H1 (cell line): ENCODE data around the gene BPIFB6. TPM values are rescaled to one million over a fixed set of nuclear protein-coding genes. Genes with fewer than 3 reads are reported as not detected.
A peak's percentile ranks its signal among the peaks of the same experiment; 100 is the strongest.

ENCODE experiments used
- CTCF ChIA-PET: fragments of 300-600 bp; sonication (Branson Sonifier 250); formaldehyde crosslinking; loops from one replicate; lab custom pipeline; 2021; ENCODE audit not compliant: partially characterized antibody; lab: Charles Lee
- POLR2A ChIA-PET: fragments of 300-600 bp; sonication (Branson Sonifier 250); formaldehyde crosslinking; loops from one replicate; lab custom pipeline; 2021; ENCODE audit warnings: inconsistent platforms; ENCODE audit not compliant: partially characterized antibody; lab: Charles Lee
- DNase-seq, 2 experiments: peaks; one replicate each; pipeline versions ENCODE4 v3.0.0 to v3.0.0-alpha.2; 2010 to 2022; ENCODE audit warnings: low spot score in 2 of 2, low read depth in 1 of 2, mixed read lengths in 1 of 2
- FAIRE-seq: peaks from 2 replicates; lab custom pipeline; 2011; peaks lifted over from hg19 to GRCh38; lab: Jason Lieb, UNC
- H2AFZ ChIP-seq: 2 replicates; pipeline ENCODE4 v1.8.1; 2012; ENCODE audit warnings: low read length, inconsistent platforms
- H2AK5ac ChIP-seq: 2 replicates; pipeline ENCODE4 v1.6.1; 2013; ENCODE audit warnings: low read depth, low read length
- H2BK120ac ChIP-seq: replicated peaks from 2 replicates; pipeline ENCODE3; 2013; ENCODE audit warnings: low read depth, low read length, inconsistent platforms
- H2BK12ac ChIP-seq: 2 replicates; pipeline ENCODE4 v1.6.1; 2013; ENCODE audit warnings: low read depth, low read length
- H2BK15ac ChIP-seq: 2 replicates; pipeline ENCODE4 v1.6.1; 2013; ENCODE audit warnings: low read length
- H2BK20ac ChIP-seq: 2 replicates; pipeline ENCODE4 v1.6.1; 2013; ENCODE audit warnings: low read length
- H2BK5ac ChIP-seq: 2 replicates; pipeline ENCODE4 v1.6.1; 2013; ENCODE audit warnings: low read depth, low read length
- H3K14ac ChIP-seq: 2 replicates; pipeline ENCODE4 v1.6.1; 2013; ENCODE audit warnings: inconsistent platforms; ENCODE audit not compliant: insufficient read length
- H3K18ac ChIP-seq: 2 replicates; pipeline ENCODE4 v1.6.1; 2013; ENCODE audit warnings: low read length; ENCODE audit errors: extremely low read depth
- H3K23ac ChIP-seq: 2 replicates; pipeline ENCODE4 v1.6.1; 2013; ENCODE audit warnings: inconsistent platforms; ENCODE audit not compliant: insufficient read length
- H3K23me2 ChIP-seq: 2 replicates; pipeline ENCODE4 v1.6.1; 2013; ENCODE audit warnings: low read depth, low read length
- H3K27ac ChIP-seq: 2 replicates; pipeline ENCODE4 v1.6.1; 2011; ENCODE audit warnings: low read depth, low read length, inconsistent platforms
- H3K27me3 ChIP-seq, 4 experiments: replicated peaks in 1 of 4; 1 replicate in 1 of 4; 2 replicates in 3 of 4; pipeline versions ENCODE4 v1.6.1 to v1.8.1; 2011 to 2013; ENCODE audit warnings: low read length in 3 of 4, mild to moderate bottlenecking in 3 of 4, inconsistent platforms in 2 of 4, mixed read lengths in 2 of 4, moderate library complexity in 1 of 4; ENCODE audit not compliant: control insufficient read depth in 3 of 4, insufficient read depth in 3 of 4; ENCODE audit errors: extremely low read depth in 1 of 4
- H3K36me3 ChIP-seq, 4 experiments: 2 replicates each; pipeline versions ENCODE4 v1.6.1 to v1.8.1; 2011 to 2013; ENCODE audit warnings: mild to moderate bottlenecking in 4 of 4, low read length in 3 of 4, moderate library complexity in 2 of 4, control low read depth in 1 of 4, inconsistent platforms in 1 of 4; ENCODE audit not compliant: insufficient read depth in 4 of 4, control insufficient read depth in 2 of 4
- H3K4ac ChIP-seq: replicated peaks from 2 replicates; pipeline ENCODE3; 2013; ENCODE audit warnings: low read length, low read depth, mixed read lengths, inconsistent platforms; ENCODE audit not compliant: insufficient read length
- H3K4me1 ChIP-seq, 4 experiments: replicated peaks in 1 of 4; 1 replicate in 1 of 4; 2 replicates in 3 of 4; pipeline versions ENCODE4 v1.6.1 to v1.8.1; 2011 to 2013; ENCODE audit warnings: low read length in 3 of 4, inconsistent platforms in 2 of 4, mixed read lengths in 1 of 4; ENCODE audit not compliant: insufficient read depth in 4 of 4, control insufficient read depth in 3 of 4
- H3K4me2 ChIP-seq, 2 experiments: 2 replicates each; pipeline versions ENCODE4 v1.6.1 to v1.8.1; 2011 to 2013; ENCODE audit warnings: low read depth in 2 of 2, low read length in 2 of 2, control low read depth in 1 of 2, inconsistent platforms in 1 of 2, mild to moderate bottlenecking in 1 of 2; ENCODE audit not compliant: insufficient read depth in 1 of 2
- H3K4me3 ChIP-seq, 4 experiments: fragments of 200-600, 300-600 bp in 1 of 4; sonication (generic), shearing (Covaris generic), sonication (Bioruptor Twin) in 1 of 4; 2 replicates each; pipeline versions ENCODE4 v1.5.1 to v1.8.1; 2011 to 2016; ENCODE audit warnings: low read length in 4 of 4, low read depth in 3 of 4, control low read depth in 2 of 4, inconsistent platforms in 2 of 4, mild to moderate bottlenecking in 2 of 4, mixed read lengths in 1 of 4, moderate library complexity in 1 of 4; ENCODE audit not compliant: insufficient read depth in 2 of 4; ENCODE audit errors: extremely low read depth in 1 of 4
- H3K56ac ChIP-seq: replicated peaks from 2 replicates; pipeline ENCODE3; 2013; ENCODE audit warnings: low read depth, mild to moderate bottlenecking, mixed read lengths, low read length, inconsistent platforms; ENCODE audit not compliant: insufficient read length
- H3K79me1 ChIP-seq: 2 replicates; pipeline ENCODE4 v1.6.1; 2013; ENCODE audit warnings: low read depth, low read length, control low read depth
- H3K79me2 ChIP-seq, 2 experiments: 2 replicates each; pipeline versions ENCODE4 v1.6.1 to v1.8.1; 2012 to 2013; ENCODE audit warnings: low read length in 2 of 2, mild to moderate bottlenecking in 2 of 2, inconsistent platforms in 1 of 2; ENCODE audit not compliant: insufficient read depth in 2 of 2, control insufficient read depth in 1 of 2
- H3K9ac ChIP-seq, 4 experiments: replicated peaks in 1 of 4; 1 replicate in 1 of 4; 2 replicates in 3 of 4; pipeline versions ENCODE4 v1.6.1 to v1.8.1; 2011 to 2013; ENCODE audit warnings: low read depth in 3 of 4, low read length in 3 of 4, control low read depth in 2 of 4, mild to moderate bottlenecking in 2 of 4, moderate library complexity in 2 of 4, inconsistent platforms in 1 of 4; ENCODE audit errors: extremely low read depth in 1 of 4
- H3K9me3 ChIP-seq, 2 experiments: 2 replicates each; pipeline versions ENCODE4 v1.6.1 to v1.8.1; 2012 to 2013; ENCODE audit warnings: mild to moderate bottlenecking in 2 of 2, moderate library complexity in 2 of 2, control low read depth in 1 of 2, inconsistent platforms in 1 of 2, low read depth in 1 of 2, low read length in 1 of 2, mixed read lengths in 1 of 2; ENCODE audit not compliant: insufficient read depth in 2 of 2
- H4K20me1 ChIP-seq, 2 experiments: replicated peaks in 1 of 2; 2 replicates each; pipeline versions ENCODE3 to v1.8.1; 2011 to 2013; ENCODE audit warnings: inconsistent platforms in 2 of 2, low read length in 2 of 2, mild to moderate bottlenecking in 1 of 2; ENCODE audit not compliant: insufficient read depth in 2 of 2, control insufficient read depth in 1 of 2
- H4K5ac ChIP-seq: 2 replicates; pipeline ENCODE4 v1.6.1; 2013; ENCODE audit warnings: low read length, low read depth, mixed read lengths, inconsistent platforms; ENCODE audit not compliant: insufficient read length
- H4K8ac ChIP-seq: 2 replicates; pipeline ENCODE4 v1.8.0; 2013; ENCODE audit warnings: mild to moderate bottlenecking, moderate library complexity, low read length, inconsistent platforms; ENCODE audit not compliant: insufficient read depth; ENCODE audit errors: extremely low read depth
- H4K91ac ChIP-seq: replicated peaks from 2 replicates; pipeline ENCODE3; 2013; ENCODE audit warnings: low read length, mixed read lengths, inconsistent platforms; ENCODE audit not compliant: insufficient read length
- CTCF ChIP-seq, 3 experiments: IDR thresholded peaks; 1 replicate in 2 of 3; 2 replicates in 1 of 3; pipeline versions ENCODE4 v1.5.1 to v1.6.1; 2011; ENCODE audit warnings: low read length in 3 of 3, mild to moderate bottlenecking in 3 of 3, inconsistent platforms in 2 of 3, low read depth in 1 of 3, moderate library complexity in 1 of 3; ENCODE audit not compliant: insufficient read depth in 1 of 3; ENCODE audit errors: control extremely low read depth in 1 of 3
- EZH2 ChIP-seq: fragments of 200-600 bp; sonication (generic); IDR thresholded peaks from 2 replicates; pipeline ENCODE4 v1.7.1; 2012; ENCODE audit warnings: low read depth, mild to moderate bottlenecking, moderate library complexity, low read length, inconsistent platforms; ENCODE audit not compliant: severe bottlenecking
- KDM5A ChIP-seq: fragments of 200-600 bp; IDR thresholded peaks from 2 replicates; pipeline ENCODE4 v1.7.1; 2012; ENCODE audit warnings: mild to moderate bottlenecking, low read length, inconsistent platforms, mixed read lengths
- POLR2AphosphoS5 ChIP-seq: IDR thresholded peaks from 2 replicates; pipeline ENCODE4 v1.6.1; 2011; ENCODE audit warnings: low read depth, low read length
- RAD21 ChIP-seq, 2 experiments: IDR thresholded peaks in 1 of 2; conservative IDR thresholded peaks in 1 of 2; 2 replicates each; pipeline ENCODE4 v1.6.1; 2011; ENCODE audit warnings: low read depth in 2 of 2, low read length in 2 of 2, improper control_type of control experiment in 1 of 2, inconsistent platforms in 1 of 2, mild to moderate bottlenecking in 1 of 2, moderate library complexity in 1 of 2
- RBBP5 ChIP-seq: IDR thresholded peaks from 2 replicates; pipeline ENCODE4 v1.7.1; 2012; ENCODE audit warnings: low read depth, mild to moderate bottlenecking, inconsistent platforms, low read length, moderate library complexity, borderline replicate concordance
- SRF ChIP-seq: IDR thresholded peaks from 2 replicates; pipeline ENCODE4 v1.6.1; 2011; ENCODE audit warnings: mild to moderate bottlenecking, low read depth, low read length, moderate library complexity
- WGBS, 2 experiments: shearing (Covaris generic) in 1 of 2; methylation state at CpG; one replicate each; pipeline versions ENCODE4 v1.1.6 to v1.1.7; 2013 to 2015; ENCODE audit warnings: low lambda C conversion rate in 2 of 2, mixed read lengths in 2 of 2, inconsistent platforms in 1 of 2, low coverage in 1 of 2, missing lambda C conversion rate in 1 of 2; ENCODE audit not compliant: insufficient replicate concordance in 2 of 2, insufficient coverage in 1 of 2, insufficient read length in 1 of 2; ENCODE audit errors: extremely low coverage in 1 of 2, missing lambda C conversion rate in 1 of 2; 5-methylcytosine and 5-hydroxymethylcytosine counted together
- polyA plus RNA-seq, 7 experiments: library from polyadenylated mRNA; depleted of rRNA in 3 of 7; stranded (reverse) in 5 of 7; unstranded in 2 of 7; fragments of >200 nt in 5 of 7; fragments of 200-250 nt in 2 of 7; gene quantifications; 1 replicate in 5 of 7; 2 replicates in 1 of 7; 4 replicates in 1 of 7; pipeline versions ENCODE4 v1.2.1 to v1.2.3, GENCODE V29; 2011 to 2013; ENCODE audit warnings: missing spikeins in 2 of 7, mixed read lengths in 2 of 7
- total RNA-seq: library from RNA; stranded (reverse); fragmentation: NEBNext Ultra II Directional; extraction: Animal tissue kit (Norgen Biotek cat#: 25700); gene quantifications from 2 replicates; pipeline ENCODE4 v1.2.1, GENCODE V29; 2021

BPIFB6 gene
- total and polyA plus RNA-seq, 2 of the 8 experiments (the other 6 are each of a cell fraction or from before 2014, with no cell fraction given), result not detected

GRCh38 chr20:33007376-33008335 is 23.8 kb upstream of the BPIFB6 start, which contains the start of gene BPIFB2:
Gene BPIFB2 (plus strand): TSS chr20:33007704. CDS start chr20:33008575, 871 bp downstream.
- POLR2A ChIA-PET, result no interaction called here
- H2BK120ac ChIP-seq, result no peak within 1 kb of the TSS
- no peaks in the 10 kb centered on the region for H3K79me2 ChIP-seq
- H2BK12ac ChIP-seq, result no peak within 1 kb of the TSS
- peak within 1 kb of the TSS; percentile 87 for H3K23ac ChIP-seq
- DNase-seq, result no peak
- no peak within 1 kb of the TSS for H3K18ac ChIP-seq
- H3K79me1 ChIP-seq, result no peaks in the 10 kb centered on the region
- no peak within 1 kb of the TSS for H3K56ac ChIP-seq
- 74% methylated on average over 10 of the region's 11 CpGs; no CpG with 5 or more reads in 1 of the 2 experiments for WGBS, 2 experiments
- H3K23me2 ChIP-seq, result no peaks in the 10 kb centered on the region
- no peak within 1 kb of the TSS; the same call in 1 of the 2 replicates for H4K8ac ChIP-seq
- H3K4ac ChIP-seq, result no peak within 1 kb of the TSS
- no peak within 1 kb of the TSS for H4K91ac ChIP-seq
- CTCF ChIA-PET, result interaction anchor here (1.1 to 9.1 kb wide), 7 partner anchors 9 to 113 kb away, joined by 3 to 86 read pairs (median 5); no protein-coding TSS in a partner anchor
- 0 out of 4 replicates have a peak, but pooled peaks cover 0 to 2% of the 10 kb centered on the region in 2 experiments for H3K9me3 ChIP-seq
- H2BK20ac ChIP-seq, result no peak within 1 kb of the TSS; the same call in 1 of the 2 replicates
- H3K14ac ChIP-seq, result no peak within 1 kb of the TSS
- no peak within 1 kb of the TSS for H2AK5ac ChIP-seq
- no peaks in the 10 kb centered on the region for H3K27me3 ChIP-seq
- no peak within 1 kb of the TSS for H3K27ac ChIP-seq
- FAIRE-seq, result no peak
- H3K36me3 ChIP-seq, result no peaks in the 10 kb centered on the region
- no peak within 1 kb of the TSS for H4K5ac ChIP-seq
- H2BK15ac ChIP-seq, result no peak within 1 kb of the TSS
- no peak within 1 kb of the TSS for H3K4me3 ChIP-seq
- H3K4me2 ChIP-seq, result no peak within 1 kb of the TSS
- peak within 1 kb of the TSS; percentile 75; the same call in 1 of the 2 replicates for H2BK5ac ChIP-seq
- no peak within 1 kb of the TSS for H2AFZ ChIP-seq
- H3K9ac ChIP-seq, result no peak within 1 kb of the TSS
- H4K20me1 ChIP-seq, result no peaks in the 10 kb centered on the region
- H3K4me1 ChIP-seq, result no peaks in the 10 kb centered on the region; a peak in 1 of 7 replicates
- TF ChIP-seq POLR2AphosphoS5, result no peak
- TF ChIP-seq EZH2, result no peak
- no peak for TF ChIP-seq RAD21 (IDR thresholded peaks at IDR 0.05 in 1 of 2, conservative IDR thresholded peaks at IDR 0.05 in 1 of 2; ENCODE audit: low read depth in 2 of 2, low read length in 2 of 2)
- no peak for TF ChIP-seq CTCF (IDR thresholded peaks at IDR 0.05; ENCODE audit: control extremely low read depth in 1 of 3, insufficient read depth in 1 of 3, low read depth in 1 of 3, low read length in 3 of 3)
- TF ChIP-seq RBBP5, result no peak
- no peak for TF ChIP-seq SRF
- TF ChIP-seq KDM5A, result no peak
